ENCODE data around the gene MFRP. TPM values are rescaled to one million over a fixed set of nuclear protein-coding genes. Genes with fewer than 3 reads are reported as not detected.
A peak's percentile ranks its signal among the peaks of the same experiment; 100 is the strongest.

Gene MFRP
- total RNA-seq, 1 donor from 2014 or later = not detected

DNA sequence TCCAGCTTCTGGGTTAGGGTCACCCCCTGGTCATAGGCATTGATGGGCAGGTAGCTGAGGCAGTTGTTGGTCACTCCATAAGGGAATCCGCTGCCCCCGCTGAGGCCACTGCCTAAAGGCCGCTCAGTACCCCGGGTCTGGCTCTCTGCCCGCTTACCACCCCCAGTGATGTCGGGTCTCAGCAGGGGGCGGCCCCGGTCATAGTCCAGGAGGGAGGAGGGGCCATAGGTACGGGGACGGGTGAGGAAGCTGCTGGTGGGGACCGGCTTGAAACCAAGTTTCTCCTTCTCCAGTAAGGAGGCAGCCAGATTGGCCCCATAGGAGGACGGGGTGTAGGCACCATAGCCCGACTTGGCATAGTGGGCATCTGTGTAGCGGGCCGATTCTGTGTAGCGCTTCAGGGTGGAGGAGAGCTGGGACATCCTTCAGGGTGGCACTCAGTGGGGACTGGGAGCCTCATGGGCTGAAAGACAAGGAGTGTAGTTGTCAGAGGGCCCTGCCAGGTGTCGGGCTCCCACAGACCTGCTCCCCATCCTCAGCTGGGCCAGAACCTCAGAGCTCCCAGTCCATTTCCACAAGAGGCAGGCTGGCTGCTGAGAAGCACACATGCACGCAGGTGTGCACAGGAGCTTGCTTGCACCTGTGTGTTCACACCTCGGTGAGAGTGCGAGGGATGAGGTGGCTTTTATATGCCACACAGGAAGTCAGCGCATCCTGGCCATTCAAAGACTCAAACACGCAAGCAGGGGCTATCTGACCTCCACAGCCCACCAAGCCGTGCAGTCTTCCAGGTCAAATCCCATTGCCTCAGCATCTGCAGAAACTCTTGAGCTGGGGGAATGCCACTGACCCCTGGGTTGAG is 26.8 kb upstream of the MFRP start:
- DNase-seq (ENCODE audit: low spot score) = peak; percentile 85

DNA sequence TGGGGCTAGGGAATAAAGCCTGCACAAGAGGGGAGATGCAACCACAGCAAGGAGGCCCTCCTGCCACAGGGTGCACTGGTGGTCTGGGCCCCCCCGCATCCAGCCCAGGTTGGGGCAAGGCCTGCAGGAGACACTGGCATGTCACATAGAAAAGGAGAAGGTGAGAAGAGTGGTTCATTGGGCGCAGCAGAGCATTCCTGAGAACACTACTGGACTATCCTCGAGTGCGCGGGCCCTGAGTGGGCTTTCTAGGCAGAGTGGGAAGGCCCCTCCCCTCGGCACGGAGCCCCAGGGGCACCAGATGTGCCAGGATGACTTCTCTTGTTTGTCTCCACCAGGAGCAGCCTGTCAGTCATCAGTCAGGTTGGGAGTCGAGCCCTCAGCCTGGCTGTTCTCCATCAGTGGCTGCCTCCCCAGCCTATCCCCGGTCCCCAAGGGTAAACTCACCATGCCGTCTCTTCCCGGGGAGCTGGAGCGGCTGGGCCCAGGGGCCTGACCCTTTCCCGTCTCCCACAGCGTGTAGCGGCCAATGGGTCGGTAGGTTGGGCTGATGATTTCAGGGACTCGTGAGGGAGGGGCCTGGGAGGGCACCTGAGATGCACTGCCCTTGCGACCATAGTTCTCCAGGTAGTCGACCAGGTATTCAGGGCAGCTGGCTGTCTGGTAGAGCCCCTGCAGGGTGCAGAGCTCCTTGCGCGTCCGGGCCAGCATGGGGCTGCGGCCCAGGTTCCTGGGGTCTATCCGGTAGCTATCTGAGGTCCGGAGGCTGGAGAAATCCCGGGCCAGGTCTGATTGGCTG is 26.0 kb upstream of the MFRP start:
- peak; percentile 84 for DNase-seq (ENCODE audit: low spot score)

DNA sequence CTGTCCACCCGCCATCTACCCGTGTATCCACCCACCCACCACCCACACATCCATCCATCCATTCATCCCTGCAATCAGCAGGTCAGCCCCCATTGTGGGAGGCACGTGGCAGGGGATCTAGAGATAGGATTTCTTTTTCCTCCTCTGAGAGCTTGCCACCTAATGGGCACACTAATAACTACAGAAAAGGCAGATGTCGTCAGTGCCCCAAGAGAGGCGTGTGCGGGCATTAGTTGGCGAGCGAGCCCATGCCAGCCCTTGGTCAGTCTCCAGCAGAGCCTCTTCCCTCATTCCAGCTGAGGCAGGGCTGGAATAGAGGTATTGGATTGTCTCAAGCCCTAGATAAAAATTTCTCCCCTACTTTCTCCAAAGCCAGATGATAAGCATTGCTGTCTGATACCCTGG is 25.3 kb upstream of the MFRP start:
- DNase-seq (ENCODE audit: low spot score) = no peak

DNA sequence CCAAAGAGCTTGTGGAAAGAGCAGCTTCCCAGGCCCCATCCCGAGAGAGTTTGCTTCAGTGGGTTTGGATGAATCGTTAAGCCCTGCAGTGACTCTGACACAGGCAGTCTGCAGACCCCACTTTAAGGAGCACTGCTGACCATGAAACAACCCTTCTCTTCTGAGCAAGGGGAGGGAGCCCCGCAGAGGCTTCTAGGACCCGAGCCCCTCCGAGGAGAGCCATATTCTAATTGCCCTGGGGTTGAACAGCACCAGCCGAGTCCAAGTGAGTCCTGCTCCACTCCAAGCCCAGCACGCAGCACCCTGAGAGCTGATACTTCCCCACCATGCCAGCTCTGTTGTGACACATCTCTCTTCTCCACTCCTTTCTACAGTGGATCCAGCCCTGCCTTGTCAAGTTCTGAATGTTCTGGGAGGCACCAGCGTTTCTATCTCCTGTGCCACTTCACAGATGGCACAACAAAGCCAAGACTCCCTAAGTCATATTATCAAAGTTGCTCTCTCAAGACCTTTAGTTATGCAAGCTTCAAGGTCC is 24.6 kb upstream of the MFRP start:
- peak; percentile 62 for DNase-seq (ENCODE audit: low spot score)

DNA sequence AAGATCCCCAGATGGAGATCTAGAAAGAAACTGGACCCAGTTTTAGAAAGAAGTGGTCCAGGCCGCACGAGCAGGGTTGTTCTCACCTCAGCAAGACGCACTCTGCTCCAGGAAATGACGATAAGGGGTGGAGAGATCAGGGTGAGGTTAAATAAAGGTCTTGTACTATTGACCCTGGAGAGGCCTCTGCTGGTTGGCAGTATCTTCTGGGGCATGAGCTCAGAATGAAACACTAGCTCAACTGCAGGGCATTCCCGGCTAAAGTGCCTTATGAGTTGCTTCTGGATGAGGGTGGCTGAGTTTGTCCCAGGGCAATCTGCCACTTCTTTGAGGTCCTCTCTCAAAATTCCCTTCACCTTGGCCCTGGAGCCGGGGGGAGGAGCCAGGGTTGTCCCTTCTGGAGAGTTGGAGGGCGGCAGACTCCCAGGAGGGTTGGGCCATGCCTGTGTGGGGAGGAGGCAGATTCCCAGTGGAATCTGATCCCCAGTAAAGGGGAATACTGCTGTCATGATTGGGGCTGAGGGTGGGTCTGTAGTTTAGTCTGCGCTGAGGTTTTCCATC is 24.1 kb upstream of the MFRP start:
- peak; percentile 86 for DNase-seq (ENCODE audit: low spot score)

DNA sequence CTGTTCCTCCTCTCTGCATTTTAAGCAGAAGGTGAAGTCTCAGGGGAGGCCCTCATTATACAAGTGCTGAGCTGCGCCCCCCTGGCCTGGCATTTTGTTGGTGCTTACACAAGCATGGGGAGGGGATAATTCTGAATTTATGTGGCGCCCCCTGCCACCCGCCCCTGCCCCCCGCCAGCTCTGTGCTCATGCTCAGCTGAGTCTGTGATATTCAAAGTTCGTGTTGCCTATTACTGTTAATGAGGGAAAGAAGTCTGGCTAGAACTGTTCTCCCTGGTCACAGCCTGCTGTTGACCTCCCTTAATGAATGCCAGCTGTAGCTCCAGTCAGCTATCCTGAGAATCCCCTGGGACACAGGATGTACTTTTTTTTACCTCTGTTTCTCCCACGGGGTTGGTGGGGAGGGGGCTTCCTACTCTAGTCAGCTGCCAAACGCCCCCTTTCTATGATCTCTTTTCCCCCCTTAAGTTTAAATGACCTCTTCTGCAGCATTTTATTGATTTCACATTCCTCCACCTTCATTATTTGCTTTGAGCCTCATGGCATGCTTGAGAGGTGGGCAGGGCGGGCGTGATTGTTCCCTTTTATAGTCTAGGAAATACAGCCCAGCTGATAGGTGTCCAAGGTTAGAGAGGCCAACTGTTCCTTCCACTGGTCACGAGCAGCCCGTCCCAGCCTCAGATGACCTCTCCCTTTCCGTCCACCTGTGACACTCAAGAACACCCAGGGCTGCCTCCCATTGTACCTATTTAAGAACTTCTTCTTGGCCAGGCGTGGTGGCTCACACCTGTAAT is 22.8 kb upstream of the MFRP start:
- peak; percentile 55 for DNase-seq (ENCODE audit: low spot score)

DNA sequence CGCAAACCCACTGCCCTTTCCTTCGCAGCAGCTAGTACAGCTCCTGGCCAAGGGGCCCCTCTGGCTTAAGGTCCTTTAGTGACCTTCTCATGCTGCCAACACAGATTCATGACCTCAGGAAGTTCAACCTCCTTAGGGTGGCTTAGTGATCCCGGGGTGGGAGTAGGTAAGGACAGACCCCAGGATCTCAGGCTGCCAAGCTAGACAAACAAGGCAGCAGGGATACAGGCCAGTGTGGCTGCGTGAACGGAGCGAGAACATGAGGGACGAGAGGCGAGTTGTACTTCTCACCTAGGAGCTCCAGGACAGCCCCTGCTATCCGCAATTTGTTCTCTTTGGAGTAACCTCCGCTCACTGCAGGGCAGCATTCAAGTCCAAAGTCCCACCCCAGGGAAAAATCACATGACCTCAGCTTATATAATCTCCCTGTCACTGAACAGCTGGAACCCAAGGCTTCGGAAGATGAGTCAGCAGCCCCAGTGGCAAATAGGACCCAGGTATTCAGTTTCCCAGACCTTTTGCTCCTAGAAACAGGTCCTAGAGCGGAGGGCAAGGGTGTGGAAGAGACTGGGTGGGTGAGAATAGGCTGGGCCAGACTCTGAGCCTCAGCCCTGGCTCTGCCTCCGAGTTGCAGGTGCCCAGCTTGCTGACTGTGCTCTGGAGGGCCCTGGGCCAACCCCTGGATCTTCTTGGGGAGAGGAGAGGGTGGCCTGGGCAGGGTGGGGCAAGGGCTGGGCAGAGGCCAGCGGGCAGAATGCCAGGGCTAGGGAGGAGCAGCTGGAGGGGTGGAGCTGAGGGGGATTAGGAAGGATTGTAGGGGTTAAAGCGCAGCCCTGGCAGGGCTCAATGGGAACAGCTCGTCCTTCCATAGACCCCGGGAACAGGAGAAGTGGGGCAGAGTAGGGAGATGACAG is 21.9 kb upstream of the MFRP start:
- no peak for DNase-seq (ENCODE audit: low spot score)

DNA sequence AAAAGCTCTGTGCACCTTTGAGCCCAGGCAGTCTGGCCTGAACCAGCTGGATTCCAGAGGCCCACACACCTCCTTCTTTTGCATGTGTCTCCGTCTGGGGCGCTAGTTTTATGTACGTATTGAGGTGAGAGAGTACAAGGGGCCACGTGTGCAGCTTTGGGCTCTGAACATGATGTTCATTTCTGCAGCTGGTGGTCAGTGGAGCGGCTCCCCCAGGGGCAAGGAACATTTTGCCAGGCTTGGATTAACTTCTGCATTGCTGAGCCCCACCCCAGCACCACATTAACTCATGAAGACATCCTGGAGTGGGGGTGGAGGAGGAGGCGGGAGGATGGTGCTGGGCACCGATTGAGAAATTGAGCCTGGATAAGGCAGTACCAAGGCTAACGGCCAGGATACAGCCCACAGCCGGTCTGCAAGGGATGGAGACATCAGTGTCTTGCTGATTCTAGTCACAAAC is 21.2 kb upstream of the MFRP start:
- no peak for DNase-seq (ENCODE audit: low spot score)

DNA sequence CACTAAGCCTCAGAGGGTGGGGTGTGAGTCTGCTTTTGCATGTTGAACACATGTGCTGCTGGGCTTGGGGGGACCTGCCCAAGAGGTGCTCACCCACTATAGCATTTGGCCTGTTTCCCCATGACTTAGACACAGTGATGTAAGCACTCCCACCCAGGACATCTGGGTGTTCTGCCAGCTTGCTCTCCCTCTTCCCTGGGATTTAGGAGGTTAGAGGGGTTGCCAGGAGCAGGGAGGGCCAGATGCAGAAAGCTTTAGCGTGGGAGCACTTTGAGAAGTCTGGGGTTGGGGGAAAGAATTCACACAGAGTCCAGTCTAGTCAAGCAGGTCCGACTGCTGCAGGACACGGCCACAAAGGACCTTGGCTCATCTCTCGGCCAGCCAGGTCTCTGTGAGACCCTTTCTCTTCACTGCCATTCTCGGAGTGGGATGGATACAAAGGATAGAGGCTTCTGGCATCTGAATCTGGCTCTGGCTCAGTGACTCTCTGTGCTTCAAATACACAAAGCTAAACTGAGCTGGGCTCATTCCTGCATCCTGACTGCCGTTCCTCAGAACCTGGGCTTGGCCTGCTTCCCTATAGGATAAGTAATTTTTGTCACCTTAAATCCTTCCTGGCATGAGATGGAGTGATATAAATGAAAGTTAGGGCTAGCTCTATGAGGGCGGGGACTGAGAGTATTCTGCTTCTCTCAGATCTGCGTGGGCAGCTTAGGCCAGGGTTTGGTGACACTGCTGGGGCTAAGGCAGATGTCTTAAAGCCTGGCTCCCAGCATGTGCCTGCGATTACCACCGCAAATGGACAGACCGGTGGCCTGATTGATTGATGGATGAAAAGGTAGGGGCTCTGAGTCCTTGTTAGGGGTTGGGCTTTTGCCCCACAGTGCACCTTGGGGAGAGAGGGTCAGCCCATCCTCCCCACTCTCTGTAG is 20.4 kb upstream of the MFRP start:
- DNase-seq (ENCODE audit: low spot score) = no peak

DNA sequence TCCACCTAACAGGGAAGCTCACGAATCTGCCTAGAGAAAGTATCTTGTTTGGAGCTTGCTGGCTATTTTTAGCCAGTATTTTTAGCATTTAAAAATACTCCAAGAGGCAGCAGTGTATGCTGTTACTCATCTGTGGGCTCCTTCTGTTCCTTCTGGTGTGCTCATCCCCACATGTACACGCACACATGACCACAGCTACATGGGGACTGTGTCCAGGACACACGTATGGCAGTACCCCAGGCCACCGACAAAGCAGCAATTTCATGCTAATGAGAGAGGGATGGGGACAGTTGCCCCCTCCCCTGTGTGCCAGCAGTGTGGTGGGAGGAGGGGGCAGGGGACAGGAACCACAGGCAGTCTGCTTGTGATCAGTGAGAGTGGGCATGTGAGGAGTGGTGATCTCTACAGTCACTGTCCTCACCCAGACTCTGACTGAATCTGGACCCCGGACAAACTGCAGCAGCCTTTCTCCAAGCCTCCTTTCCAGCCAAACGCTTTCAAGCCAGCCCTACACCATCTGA is 18.6 kb upstream of the MFRP start:
- DNase-seq (ENCODE audit: low spot score) = no peak

DNA sequence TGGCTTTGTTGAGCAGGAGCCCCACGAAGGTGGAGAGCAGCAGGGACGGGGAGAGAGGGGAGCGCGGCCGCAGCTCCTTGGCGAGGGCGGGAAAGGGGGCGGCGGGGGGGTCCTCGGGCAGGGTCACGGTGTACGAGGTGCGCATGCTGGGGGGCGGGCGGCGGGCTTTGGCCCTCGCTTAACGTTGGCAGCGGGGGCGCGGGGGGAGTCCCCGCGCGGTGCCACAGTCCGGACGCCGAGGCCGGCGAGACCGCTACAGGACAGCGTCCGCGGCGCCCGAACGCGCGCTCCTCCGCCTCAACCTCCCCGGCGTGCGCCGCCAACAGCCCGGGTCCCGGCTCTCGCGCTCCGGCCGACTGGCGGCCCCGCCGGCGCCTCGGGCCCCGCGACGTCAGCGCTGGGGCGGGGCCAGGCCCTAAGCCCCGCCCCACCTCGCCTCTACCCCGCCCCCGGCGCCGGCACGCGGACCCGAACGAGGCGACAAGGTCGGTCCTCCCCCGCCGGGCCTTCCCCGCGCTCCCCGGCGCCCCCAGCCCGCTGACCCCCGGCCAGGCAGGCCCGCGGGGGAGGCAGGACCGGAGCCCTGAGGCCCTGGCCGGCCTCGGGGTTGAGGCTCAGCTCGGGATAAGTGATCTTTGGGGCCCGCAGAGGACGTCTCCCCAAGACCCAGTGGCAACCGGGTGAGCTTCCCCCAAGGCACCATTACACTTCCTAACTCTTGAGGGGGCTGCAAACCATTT is 17.5 kb upstream of the MFRP start:
- no peak for DNase-seq (ENCODE audit: low spot score)

DNA sequence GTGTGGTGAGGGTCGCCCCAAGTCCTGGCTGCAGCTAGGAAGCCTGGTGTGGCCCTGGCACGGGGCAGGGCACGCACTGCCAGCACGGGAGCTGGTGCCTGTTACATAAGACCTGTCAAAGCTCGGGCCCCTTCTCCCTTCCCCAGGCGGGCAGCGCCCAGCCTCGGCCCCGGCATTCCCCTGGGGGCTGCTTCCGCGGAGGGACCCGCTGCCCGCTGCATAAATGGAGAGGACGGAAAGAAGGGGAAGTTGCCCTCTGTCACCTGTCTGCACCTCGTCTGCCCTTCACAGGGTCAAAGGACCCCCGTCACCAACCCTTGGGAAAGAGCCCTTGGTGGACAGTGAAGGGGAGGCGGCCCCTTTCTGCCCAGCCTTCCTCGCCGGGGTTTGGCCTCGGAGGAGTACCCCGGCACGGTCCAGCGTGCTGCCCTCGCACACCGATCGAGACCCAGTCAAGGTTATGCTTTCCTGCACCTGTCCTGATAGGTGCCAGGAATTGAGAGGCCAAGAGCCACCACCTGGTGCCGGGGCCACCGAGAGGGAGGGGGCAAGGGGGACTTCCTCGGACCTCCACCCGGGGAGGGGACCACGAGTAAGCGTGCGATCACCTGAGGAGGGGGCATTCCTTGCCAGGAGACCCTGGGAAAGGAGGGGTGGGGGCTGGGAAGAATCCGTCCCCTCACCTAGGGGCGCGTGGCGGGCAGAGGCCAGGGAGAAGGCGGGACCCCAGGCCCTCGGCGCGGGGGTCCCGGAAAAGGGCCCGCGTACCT is 16.8 kb upstream of the MFRP start:
- DNase-seq (ENCODE audit: low spot score) = no peak

DNA sequence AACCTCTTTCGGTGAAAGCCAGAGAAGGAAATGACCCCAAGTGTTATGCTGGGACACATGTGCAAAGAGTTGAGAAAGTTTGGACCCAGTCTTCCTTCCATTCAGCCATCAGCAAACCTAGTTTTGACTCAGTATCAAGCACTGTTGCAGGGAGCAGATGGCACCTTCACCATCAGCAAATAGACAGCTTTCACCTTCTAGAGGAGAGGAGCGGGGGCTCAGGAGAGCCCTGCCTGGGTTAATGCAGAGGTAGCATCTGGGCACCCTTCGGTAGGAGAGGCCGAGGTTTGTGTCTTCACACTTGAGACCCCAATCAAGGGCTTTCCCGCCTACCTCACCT is 16.2 kb upstream of the MFRP start:
- DNase-seq (ENCODE audit: low spot score) = no peak

DNA sequence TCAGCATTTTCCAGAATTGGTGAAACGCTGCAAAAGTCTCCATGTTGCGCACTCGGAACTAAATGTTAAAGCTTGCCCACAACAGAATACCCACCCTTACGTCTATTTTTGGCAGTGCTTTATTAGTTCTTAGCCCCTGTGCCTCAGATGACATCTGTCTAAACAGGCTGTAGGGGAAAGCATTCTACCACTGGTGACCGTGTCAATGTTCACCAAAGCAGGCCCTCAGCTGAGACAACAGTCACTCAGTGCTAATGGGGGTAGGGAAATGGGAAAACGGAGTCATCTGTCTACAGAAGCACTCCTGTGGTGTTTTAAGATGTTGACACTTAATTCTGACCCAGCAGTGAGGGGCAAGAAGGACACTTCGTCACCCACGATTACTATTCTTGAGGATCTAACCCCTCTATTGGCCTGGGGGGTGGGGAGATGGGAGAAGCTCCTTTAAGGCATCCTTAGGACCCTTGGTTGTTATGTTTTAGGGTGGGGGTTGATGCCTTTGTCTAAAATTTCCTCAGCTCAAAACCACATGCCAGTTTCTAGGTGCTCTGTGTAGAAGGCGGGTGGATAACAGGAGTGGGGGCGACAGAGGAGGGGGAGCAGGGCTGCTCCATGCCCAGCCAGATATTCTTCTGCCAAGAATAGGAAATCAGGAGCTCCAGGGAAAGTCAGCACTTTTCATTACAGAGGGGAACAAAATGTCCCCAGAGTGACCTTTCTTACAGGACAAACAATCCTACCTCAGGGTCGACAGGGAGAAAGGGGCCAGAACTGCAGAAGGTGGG is 15.6 kb upstream of the MFRP start:
- no peak for DNase-seq (ENCODE audit: low spot score)

DNA sequence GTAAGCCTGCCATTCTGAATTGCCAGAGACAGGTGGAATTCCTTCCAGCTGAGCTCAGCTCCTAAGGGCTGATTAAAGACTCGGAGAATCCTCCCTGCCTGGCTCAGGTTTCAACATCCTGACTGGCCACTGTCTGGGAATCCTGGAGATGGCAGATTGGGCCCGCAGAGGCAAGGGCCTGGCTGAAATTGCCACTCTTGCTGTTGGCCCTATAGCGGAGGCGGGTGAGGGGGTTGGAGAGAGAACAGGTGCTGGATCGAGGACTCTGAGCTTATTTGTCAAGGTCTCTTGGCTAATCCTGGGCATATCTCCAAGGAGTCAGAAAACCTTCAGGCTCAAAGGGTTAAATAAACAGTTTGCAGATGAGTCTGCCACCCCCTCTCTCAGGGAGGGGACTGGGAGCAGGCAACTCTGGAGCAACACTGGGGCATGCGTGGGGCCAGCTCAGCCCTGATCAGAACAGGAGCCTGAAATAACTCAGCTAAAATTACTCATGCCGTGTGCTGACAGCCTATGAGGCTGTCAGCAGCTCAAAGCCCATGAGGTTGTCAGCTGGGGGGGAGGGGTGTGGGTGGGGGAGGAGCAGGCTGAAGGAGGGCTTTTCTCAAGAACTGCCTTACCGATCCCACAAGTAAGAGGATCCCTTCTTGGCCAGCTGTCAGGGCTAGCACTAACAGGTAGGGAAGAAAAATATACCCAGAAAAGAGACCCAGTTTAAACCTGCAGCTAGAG is 14.7 kb upstream of the MFRP start:
- DNase-seq (ENCODE audit: low spot score) = no peak
